ENCODE results near the gene ADGRV1.
"Not testable (repeated sequence)": the region's sequence is repeated elsewhere in the genome, so short reads cannot be mapped to it uniquely, and the experiment has no call there.

The ADGRV1 gene

GRCh38 chr5:90598293-90598692 lies 39.7 kb downstream of the ADGRV1 start:
- no peak for DNase-seq (ENCODE audit: low read depth in 2 of 2)

- not testable (repeated sequence) for DNase-seq (ENCODE audit: low read depth in 2 of 2)
Measured at GRCh38 chr5:90600307-90600706, 41.7 kb downstream of the ADGRV1 start.

- DNase-seq (ENCODE audit: low read depth in 2 of 2), result no peak
Measured at GRCh38 chr5:90601468-90601867, 42.9 kb downstream of the ADGRV1 start.

GRCh38 chr5:90602681-90603080 lies 44.1 kb downstream of the ADGRV1 start:
- no peak for DNase-seq (ENCODE audit: low read depth in 2 of 2)

GRCh38 chr5:90606539-90606938 lies 47.9 kb downstream of the ADGRV1 start:
- DNase-seq (ENCODE audit: low read depth in 2 of 2), result no peak

- no peak for DNase-seq (ENCODE audit: low read depth in 2 of 2)
Measured at GRCh38 chr5:90612919-90613318, 54.3 kb downstream of the ADGRV1 start.

- DNase-seq (ENCODE audit: low read depth in 2 of 2), result no peak
Measured at GRCh38 chr5:90613459-90613858, 54.9 kb downstream of the ADGRV1 start.

GRCh38 chr5:90613918-90614504 lies 55.4 kb downstream of the ADGRV1 start:
- no peak for DNase-seq (ENCODE audit: low read depth in 2 of 2)

GRCh38 chr5:90615355-90615754 lies 56.8 kb downstream of the ADGRV1 start:
- DNase-seq (ENCODE audit: low read depth in 2 of 2), result no peak

GRCh38 chr5:90618071-90618470 lies 59.5 kb downstream of the ADGRV1 start:
- DNase-seq (ENCODE audit: low read depth in 2 of 2), result no peak

- not testable (repeated sequence) for DNase-seq (ENCODE audit: low read depth in 2 of 2)
Measured at GRCh38 chr5:90619762-90620161, 61.2 kb downstream of the ADGRV1 start.

- DNase-seq (ENCODE audit: low read depth in 2 of 2), result no peak
Measured at GRCh38 chr5:90621848-90622247, 63.3 kb downstream of the ADGRV1 start.

- DNase-seq (ENCODE audit: low read depth in 2 of 2), result no peak
Measured at GRCh38 chr5:90626493-90626892, 67.9 kb downstream of the ADGRV1 start.

- DNase-seq (ENCODE audit: low read depth in 2 of 2), result no peak
Measured at GRCh38 chr5:90628492-90628891, 69.9 kb downstream of the ADGRV1 start.

GRCh38 chr5:90632791-90633190 lies 74.2 kb downstream of the ADGRV1 start:
- no peak for DNase-seq (ENCODE audit: low read depth in 2 of 2)

- no peak for DNase-seq (ENCODE audit: low read depth in 2 of 2)
Measured at GRCh38 chr5:90636948-90637347, 78.4 kb downstream of the ADGRV1 start.

GRCh38 chr5:90637731-90638130 lies 79.1 kb downstream of the ADGRV1 start:
- no peak for DNase-seq (ENCODE audit: low read depth in 2 of 2)

- DNase-seq (ENCODE audit: low read depth in 2 of 2), result no peak
Measured at GRCh38 chr5:90638878-90639277, 80.3 kb downstream of the ADGRV1 start.

- no peak for DNase-seq (ENCODE audit: low read depth in 2 of 2)
Measured at GRCh38 chr5:90640484-90641059, 82.0 kb downstream of the ADGRV1 start.

GRCh38 chr5:90641528-90641927 lies 82.9 kb downstream of the ADGRV1 start:
- no peak for DNase-seq (ENCODE audit: low read depth in 2 of 2)

GRCh38 chr5:90642706-90643229 lies 84.2 kb downstream of the ADGRV1 start:
- no peak for DNase-seq (ENCODE audit: low read depth in 2 of 2)

GRCh38 chr5:90644132-90644531 lies 85.5 kb downstream of the ADGRV1 start:
- DNase-seq (ENCODE audit: low read depth in 2 of 2), result no peak

- no peak for DNase-seq (ENCODE audit: low read depth in 2 of 2)
Measured at GRCh38 chr5:90645024-90645610, 86.5 kb downstream of the ADGRV1 start.

All from activated CD8-positive, alpha-beta memory T cell treated with anti-CD3 and anti-CD28 coated beads for 4 hours (primary cell).